ENCODE results near the gene PSAP. TPM values are rescaled to one million over a fixed set of nuclear protein-coding genes. Genes with fewer than 3 reads are reported as not detected.

Gene PSAP
- total RNA-seq, 2 donors from 2014 or later: 1,144 to 1,344 TPM

GRCh38 chr10:71802235-71802634 lies 48.8 kb downstream of the PSAP start:
- intact Hi-C loops (cut with DNase I): no loop called here
- Histone ChIP-seq H3K27me3 (replicated peaks; ENCODE audit: insufficient read depth) (no peaks in the 10 kb centered on the region), H3K36me3 (no peaks in the 10 kb centered on the region), H3K4me1 (replicated peaks) (no peaks in the 10 kb centered on the region), H3K9me3 (no peaks in the 10 kb centered on the region), H3K27ac (no peak overlapping the region), H3K4me3 (no peak overlapping the region)
- WGBS: 88% methylated on average over 6 of the region's 6 CpGs
- TF ChIP-seq POLR2A (IDR thresholded peaks at IDR 0.05) (no peak), CTCF (IDR thresholded peaks at IDR 0.05) (no peak), POLR2AphosphoS5 (IDR thresholded peaks at IDR 0.05) (no peak)
- no peak for DNase-seq (ENCODE audit: low spot score)

- intact Hi-C loops (cut with DNase I): no loop called here
- Histone ChIP-seq H3K4me1 (replicated peaks) (no peaks in the 10 kb centered on the region), H3K36me3 (no peaks in the 10 kb centered on the region), H3K4me3 (no peak overlapping the region), H3K27me3 (replicated peaks; ENCODE audit: insufficient read depth) (no peaks in the 10 kb centered on the region), H3K27ac (no peak overlapping the region), H3K9me3 (no peaks in the 10 kb centered on the region)
- TF ChIP-seq POLR2AphosphoS5 (IDR thresholded peaks at IDR 0.05): no peak
- TF ChIP-seq POLR2A (IDR thresholded peaks at IDR 0.05): no peak
- TF ChIP-seq CTCF (IDR thresholded peaks at IDR 0.05): no peak
- WGBS: 91% methylated on average over 9 of the region's 9 CpGs
- DNase-seq (ENCODE audit: low spot score): no peak
Measured at GRCh38 chr10:71801361-71801760, 49.7 kb downstream of the PSAP start.

GRCh38 chr10:71799608-71800453 lies 51.2 kb downstream of the PSAP start:
- H3K4me1 ChIP-seq (replicated peaks): no peaks in the 10 kb centered on the region
- intact Hi-C loops (cut with DNase I): no loop called here
- H3K27ac ChIP-seq: no peak overlapping the region
- H3K36me3 ChIP-seq: no peaks in the 10 kb centered on the region
- H3K27me3 ChIP-seq (replicated peaks; ENCODE audit: insufficient read depth): no peaks in the 10 kb centered on the region
- no peaks in the 10 kb centered on the region for H3K9me3 ChIP-seq
- H3K4me3 ChIP-seq: no peak overlapping the region
- 77% methylated on average over 3 of the region's 3 CpGs for WGBS
- DNase-seq (ENCODE audit: low spot score): no peak
- TF ChIP-seq POLR2A (IDR thresholded peaks at IDR 0.05) (no peak), POLR2AphosphoS5 (IDR thresholded peaks at IDR 0.05) (no peak), CTCF (IDR thresholded peaks at IDR 0.05) (no peak)

- intact Hi-C loops (cut with DNase I): no loop called here
- DNase-seq (ENCODE audit: low spot score): no peak
- no peak overlapping the region for H3K4me3 ChIP-seq
- H3K9me3 ChIP-seq: no peaks in the 10 kb centered on the region
- H3K27ac ChIP-seq: no peak overlapping the region
- H3K36me3 ChIP-seq: no peaks in the 10 kb centered on the region
- H3K4me1 ChIP-seq (replicated peaks): no peaks in the 10 kb centered on the region
- 71% methylated on average over 10 of the region's 10 CpGs for WGBS
- no peak for TF ChIP-seq CTCF (IDR thresholded peaks at IDR 0.05)
- no peak for TF ChIP-seq POLR2A (IDR thresholded peaks at IDR 0.05)
- no peak for TF ChIP-seq POLR2AphosphoS5 (IDR thresholded peaks at IDR 0.05)
- H3K27me3 ChIP-seq (replicated peaks; ENCODE audit: insufficient read depth): no peaks in the 10 kb centered on the region
Measured at GRCh38 chr10:71799112-71799511, 51.9 kb downstream of the PSAP start.

GRCh38 chr10:71798308-71798624 lies 52.8 kb downstream of the PSAP start:
- no peak overlapping the region for H3K27ac ChIP-seq
- no peak for TF ChIP-seq POLR2A (IDR thresholded peaks at IDR 0.05)
- no peak for TF ChIP-seq POLR2AphosphoS5 (IDR thresholded peaks at IDR 0.05)
- TF ChIP-seq CTCF (IDR thresholded peaks at IDR 0.05): no peak
- no peak for DNase-seq (ENCODE audit: low spot score)
- WGBS: 78% methylated on average over 6 of the region's 6 CpGs
- H3K4me1 ChIP-seq (replicated peaks): no peaks in the 10 kb centered on the region
- no peaks in the 10 kb centered on the region for H3K9me3 ChIP-seq
- H3K36me3 ChIP-seq: no peaks in the 10 kb centered on the region
- H3K4me3 ChIP-seq: no peak overlapping the region
- no peaks in the 10 kb centered on the region for H3K27me3 ChIP-seq (replicated peaks; ENCODE audit: insufficient read depth)
- intact Hi-C loops (cut with DNase I): no loop called here

Measured in prostate gland (tissue), 2 donors.